GM19468 (cell line): ENCODE data around the gene GPR15.

Source experiments
- ATAC-seq: cut with Tn5 transposase; IDR thresholded peaks from one replicate; pipeline ENCODE4 v1.9.1; 2021; ENCODE audit warnings: mild to moderate bottlenecking, moderate library complexity, moderate number of reproducible peaks; ENCODE audit not compliant: unreplicated experiment; ENCODE audit errors: extremely low read depth

GPR15 gene

DNA sequence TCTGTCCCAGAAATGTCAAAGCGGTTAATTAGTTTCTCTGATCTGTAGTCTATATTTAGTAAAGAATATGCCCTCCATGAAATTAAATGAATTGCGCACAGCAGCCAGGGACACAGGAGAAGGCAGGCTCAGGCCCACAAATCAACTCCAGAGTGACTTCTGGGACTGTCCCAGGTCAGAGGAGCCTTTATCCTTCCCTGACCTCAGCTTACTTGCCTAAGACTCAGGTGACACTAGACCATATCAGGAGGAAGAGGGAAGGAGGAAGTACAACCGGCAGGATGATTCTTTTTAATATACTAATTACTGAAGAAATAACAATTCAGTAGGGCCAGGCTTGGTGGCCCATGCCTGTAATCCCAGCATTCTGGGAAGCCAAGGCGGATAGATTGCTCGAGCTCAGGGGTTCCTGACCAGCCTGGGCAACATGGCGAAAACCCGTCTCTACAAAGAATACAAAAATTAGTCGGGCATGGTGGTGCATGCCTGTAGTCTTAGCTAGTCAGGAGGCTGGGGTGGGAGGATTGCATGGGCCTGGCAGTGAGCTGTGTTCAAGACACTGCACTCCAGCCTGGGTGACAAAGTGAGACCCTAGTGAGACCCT, 1.8 kb upstream of the GPR15 start:
- ATAC-seq = no peak

- no peak for ATAC-seq
Observed at GRCh38 chr3:98530676-98531075, 1.1 kb upstream of the GPR15 start.

DNA sequence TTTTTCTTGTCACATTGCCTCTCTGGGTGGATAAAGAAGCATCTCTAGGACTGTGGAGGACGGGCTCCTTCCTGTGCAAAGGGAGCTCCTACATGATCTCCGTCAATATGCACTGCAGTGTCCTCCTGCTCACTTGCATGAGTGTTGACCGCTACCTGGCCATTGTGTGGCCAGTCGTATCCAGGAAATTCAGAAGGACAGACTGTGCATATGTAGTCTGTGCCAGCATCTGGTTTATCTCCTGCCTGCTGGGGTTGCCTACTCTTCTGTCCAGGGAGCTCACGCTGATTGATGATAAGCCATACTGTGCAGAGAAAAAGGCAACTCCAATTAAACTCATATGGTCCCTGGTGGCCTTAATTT, 478 bp downstream of the GPR15 start:
- no peak for ATAC-seq

DNA sequence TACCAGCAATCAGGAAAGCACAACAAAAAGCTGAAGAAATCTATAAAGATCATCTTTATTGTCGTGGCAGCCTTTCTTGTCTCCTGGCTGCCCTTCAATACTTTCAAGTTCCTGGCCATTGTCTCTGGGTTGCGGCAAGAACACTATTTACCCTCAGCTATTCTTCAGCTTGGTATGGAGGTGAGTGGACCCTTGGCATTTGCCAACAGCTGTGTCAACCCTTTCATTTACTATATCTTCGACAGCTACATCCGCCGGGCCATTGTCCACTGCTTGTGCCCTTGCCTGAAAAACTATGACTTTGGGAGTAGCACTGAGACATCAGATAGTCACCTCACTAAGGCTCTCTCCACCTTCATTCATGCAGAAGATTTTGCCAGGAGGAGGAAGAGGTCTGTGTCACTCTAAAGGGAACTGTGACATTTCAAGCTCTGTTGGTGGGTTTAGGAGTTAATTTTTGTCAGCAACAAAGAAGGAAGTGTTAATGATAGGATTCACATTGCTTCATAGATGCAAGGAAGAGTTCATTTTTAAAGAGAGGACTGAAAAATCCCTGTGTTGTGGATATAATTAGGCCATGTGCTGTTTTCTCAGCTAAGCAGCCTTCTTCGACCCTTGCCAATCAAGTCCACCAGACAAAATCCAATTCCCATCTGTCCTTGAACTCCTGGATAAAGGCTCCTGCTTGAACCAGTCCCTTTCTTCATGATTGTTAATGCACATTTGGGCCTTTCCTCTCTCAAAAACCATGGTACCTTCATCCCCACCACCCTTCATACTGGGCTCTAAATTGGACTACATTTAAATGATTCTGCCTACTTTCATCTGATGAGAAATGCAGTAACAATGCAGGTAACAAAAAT, 1.2 kb downstream of the GPR15 start:
- ATAC-seq = no peak

GRCh38 chr3:98534168-98534567, 2.4 kb downstream of the GPR15 start:
- ATAC-seq = no peak

GRCh38 chr3:98534734-98535133, 3.0 kb downstream of the GPR15 start:
- ATAC-seq = no peak

GRCh38 chr3:98536456-98537017, 4.8 kb downstream of the GPR15 start:
- ATAC-seq = peak; percentile 76

DNA sequence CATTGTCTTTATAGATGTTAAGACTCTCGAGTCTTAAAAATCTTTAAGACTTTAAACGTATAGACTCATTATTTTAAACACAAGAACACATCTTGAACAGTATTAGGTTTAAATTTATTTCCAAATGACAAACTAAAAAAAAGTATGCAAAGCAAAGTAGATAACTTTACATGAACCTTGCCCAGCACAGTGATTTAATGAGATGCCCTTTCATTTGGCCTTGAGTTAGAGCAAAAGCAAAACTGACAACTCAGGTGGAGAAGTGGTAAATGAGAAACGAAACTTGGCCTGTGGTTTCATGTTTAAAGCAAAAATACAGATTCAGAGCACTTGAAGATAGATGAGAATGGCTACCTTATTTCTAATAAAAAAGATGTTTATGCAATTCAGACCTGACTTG, 8.6 kb downstream of the GPR15 start:
- peak; percentile 47 for ATAC-seq

- no peak for ATAC-seq
Observed at GRCh38 chr3:98541695-98542094, 9.9 kb downstream of the GPR15 start.

- ATAC-seq = no peak
Observed at GRCh38 chr3:98542623-98543022, 10.8 kb downstream of the GPR15 start.

- ATAC-seq = no peak
Observed at GRCh38 chr3:98545940-98546339, 14.2 kb downstream of the GPR15 start.

- ATAC-seq = no peak
Observed at GRCh38 chr3:98548544-98548943, 16.8 kb downstream of the GPR15 start.

DNA sequence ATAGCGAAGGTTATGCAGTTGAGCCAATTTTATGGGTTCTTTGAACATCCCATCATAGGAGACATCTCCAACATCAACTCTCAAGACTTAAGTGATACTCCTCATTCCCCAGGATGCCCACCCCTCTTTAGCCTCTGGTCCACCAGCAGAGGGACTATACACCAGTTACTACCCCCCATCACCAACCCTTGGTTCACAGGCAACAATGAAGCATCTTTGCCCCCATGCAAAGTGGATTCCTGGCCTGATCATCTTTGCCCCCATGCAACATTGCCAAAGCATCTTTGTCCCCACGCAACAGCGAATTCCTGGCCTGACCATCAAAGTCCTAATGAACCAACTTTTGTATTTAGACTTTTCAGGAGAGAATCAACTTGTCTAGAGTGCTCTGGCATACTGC, 19.1 kb downstream of the GPR15 start:
- ATAC-seq = no peak

DNA sequence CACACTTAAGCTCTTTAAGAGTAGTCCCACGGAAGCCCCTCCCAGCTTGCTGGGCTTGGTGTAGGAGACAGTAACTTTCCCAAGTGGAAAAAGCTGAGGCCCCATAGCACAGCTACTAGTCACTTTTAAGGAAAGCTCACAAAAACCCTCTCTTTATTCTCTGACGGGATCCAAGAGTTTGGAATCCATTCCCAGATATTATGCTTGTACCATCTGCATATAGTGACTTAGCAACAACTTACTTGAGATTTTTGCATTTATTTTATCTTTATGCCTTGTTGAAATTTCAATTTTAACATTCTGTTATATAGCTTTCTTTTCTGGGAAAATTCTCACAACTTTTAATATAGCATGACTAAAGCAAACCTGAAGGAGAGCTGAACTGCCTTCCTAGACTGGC, 19.5 kb downstream of the GPR15 start:
- no peak for ATAC-seq

GRCh38 chr3:98551754-98552153, 20.0 kb downstream of the GPR15 start:
- ATAC-seq = no peak

- ATAC-seq = no peak
Observed at GRCh38 chr3:98552232-98553020, 20.6 kb downstream of the GPR15 start.

GRCh38 chr3:98553021-98553563, 21.3 kb downstream of the GPR15 start:
- no peak for ATAC-seq

GRCh38 chr3:98553753-98554152, 22.0 kb downstream of the GPR15 start:
- ATAC-seq = no peak

- ATAC-seq = no peak
Observed at GRCh38 chr3:98554580-98554979, 22.8 kb downstream of the GPR15 start.

GRCh38 chr3:98555025-98555379, 23.2 kb downstream of the GPR15 start:
- ATAC-seq = no peak
